Activated CD4-positive, alpha-beta T cell treated with anti-CD3 and anti-CD28 coated beads, Interleukin-2, Interleukin-4, amounts not matched to agents 100 ng/mL and 50 ng/mL, durations not matched to agents 16 hours and 8 hours (primary cell): ENCODE data around the gene STEAP3.

ENCODE experiments used
- DNase-seq: peaks from one replicate; pipeline ENCODE4 v3.0.0-alpha.2; 2020; ENCODE audit warnings: low spot score

The STEAP3 gene

GRCh38 chr2:119197529-119198239 is 25.9 kb upstream of the STEAP3 start:
- DNase-seq: no peak

DNA sequence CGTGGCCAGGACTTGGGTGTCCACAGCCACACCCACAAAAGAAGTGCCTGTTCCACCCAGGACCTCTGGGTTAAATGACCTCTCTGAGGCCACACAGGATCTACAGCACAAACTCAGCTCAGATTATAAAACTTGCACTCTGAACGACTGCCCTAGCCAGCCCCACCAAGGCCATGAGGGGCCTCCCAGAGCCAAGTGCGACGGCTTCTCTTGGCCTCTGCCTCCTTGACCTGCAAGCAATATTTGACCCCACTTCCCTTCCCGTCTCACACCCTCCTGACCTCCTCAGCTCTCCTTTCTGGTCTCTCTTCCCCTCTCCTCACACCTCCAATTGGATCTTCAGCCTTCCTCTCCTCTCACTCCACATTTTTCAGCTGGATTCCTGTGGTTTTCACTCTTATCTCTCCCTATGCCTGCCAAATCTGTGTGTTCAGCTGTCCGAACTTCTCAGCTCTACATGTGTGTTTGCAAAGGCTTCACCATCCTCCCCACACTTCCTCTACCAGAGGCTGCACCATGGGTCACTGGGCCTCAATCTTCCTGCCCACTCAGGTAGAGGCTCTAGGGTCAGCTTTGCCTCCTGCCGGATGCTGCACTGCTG is 25.3 kb upstream of the STEAP3 start:
- DNase-seq: no peak

GRCh38 chr2:119201815-119202214 is 21.8 kb upstream of the STEAP3 start:
- DNase-seq: no peak

DNA sequence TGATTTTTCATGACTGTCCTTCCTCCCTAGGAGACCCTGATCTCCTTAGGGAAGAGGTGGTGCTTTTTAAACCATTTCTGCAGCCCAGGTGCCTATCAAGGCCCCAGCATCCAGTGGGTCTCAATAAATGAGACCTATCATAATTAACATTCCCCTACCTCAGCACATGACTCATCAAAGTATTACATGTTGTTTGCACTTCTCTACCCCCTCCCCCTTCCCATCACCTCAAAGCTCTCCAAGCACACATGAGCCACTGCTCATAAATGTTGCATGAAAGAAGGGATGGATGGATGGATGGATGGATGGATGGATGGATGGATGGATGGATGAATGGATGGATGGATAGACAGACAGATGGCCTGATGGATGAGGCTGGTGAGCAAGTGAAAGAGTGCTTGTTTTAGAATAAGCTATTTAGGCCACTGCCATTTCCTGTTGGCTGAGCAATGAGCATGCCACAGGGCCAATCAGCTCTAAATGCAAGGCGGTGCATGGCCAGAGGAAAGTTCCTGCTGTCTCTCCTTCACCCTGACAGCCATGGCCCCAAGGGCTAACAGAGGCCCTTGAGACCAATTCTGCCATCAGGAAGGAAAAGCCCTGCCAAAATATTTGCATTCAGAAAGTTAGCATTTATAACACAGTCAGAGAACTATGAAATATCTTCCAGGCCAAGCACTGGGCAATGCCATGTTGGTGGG is 20.9 kb upstream of the STEAP3 start:
- DNase-seq: no peak

DNA sequence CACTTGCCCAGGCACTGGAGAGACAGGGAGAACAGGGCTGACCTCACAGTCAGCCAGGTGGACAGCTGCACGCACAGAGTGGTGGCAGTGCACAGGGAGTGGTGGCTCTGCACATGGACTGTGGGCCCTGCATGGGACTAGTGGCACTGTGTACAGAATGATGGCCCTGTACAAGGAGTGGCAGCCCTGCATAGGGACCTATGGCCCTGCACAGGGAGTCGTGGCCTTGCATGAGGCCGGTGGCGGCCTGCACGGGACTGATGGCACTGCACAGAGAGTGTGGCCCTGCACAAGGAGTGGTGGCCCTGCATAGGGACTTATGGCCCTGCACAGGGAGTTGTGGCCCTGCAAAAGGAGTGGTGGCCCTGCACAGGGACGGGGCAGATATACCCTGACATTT is 19.1 kb upstream of the STEAP3 start:
- DNase-seq: no peak

DNA sequence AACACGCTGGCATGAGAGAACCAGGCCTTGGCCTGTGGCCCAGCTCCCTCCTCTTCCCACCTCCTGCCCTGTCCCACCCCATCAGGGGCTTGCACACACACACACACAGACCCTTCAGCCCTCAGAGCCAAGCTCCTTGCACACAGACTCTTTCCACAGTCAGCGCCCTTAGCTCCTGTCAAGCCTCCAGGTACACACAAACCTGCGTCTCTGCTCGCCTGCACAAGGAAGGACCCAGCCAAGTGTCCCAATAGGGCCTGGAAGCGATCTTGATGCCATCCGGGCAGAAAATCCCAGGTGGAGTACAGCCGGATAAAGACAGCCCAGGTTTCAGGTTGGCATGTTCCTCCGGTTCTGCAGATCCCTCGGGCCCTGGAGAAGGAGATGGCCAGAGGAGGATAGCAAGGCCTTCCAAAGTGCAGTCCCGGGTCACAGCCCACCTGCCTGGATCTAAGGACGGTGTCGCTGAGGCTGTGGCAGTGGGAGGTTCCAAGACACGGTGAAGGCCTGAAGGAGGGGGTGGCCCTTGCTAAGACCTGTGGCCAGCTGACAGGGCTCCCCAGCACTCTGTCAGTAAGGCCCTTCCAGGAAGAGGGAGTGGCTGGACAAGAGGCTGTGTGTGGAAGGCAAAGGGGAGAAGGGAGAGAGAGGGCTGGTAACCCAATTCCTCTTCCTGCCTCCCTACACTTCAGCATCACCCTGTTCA is 18.5 kb upstream of the STEAP3 start:
- DNase-seq: no peak

DNA sequence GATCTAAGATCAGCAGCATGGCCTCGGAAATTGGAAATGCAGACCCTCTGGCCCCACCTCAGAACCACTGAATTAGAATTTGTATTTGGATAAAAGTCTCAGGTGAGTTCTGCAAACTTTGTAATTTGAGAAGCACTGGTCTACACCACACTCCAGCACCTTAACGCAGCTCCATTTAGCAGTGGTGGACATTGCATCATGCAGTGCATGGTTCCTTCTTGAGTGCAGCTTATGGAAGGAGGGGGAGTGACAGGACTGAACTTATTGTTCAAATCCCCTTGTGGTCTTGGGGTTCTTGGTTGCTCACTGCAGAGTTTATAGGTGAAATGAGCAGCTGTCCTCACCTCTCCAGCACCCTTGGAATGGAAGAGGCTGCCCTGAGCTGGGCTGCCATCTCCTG is 17.4 kb upstream of the STEAP3 start:
- DNase-seq: no peak

GRCh38 chr2:119207447-119207846 is 16.2 kb upstream of the STEAP3 start:
- DNase-seq: no peak

GRCh38 chr2:119208791-119209203 is 14.8 kb upstream of the STEAP3 start:
- no peak for DNase-seq

DNA sequence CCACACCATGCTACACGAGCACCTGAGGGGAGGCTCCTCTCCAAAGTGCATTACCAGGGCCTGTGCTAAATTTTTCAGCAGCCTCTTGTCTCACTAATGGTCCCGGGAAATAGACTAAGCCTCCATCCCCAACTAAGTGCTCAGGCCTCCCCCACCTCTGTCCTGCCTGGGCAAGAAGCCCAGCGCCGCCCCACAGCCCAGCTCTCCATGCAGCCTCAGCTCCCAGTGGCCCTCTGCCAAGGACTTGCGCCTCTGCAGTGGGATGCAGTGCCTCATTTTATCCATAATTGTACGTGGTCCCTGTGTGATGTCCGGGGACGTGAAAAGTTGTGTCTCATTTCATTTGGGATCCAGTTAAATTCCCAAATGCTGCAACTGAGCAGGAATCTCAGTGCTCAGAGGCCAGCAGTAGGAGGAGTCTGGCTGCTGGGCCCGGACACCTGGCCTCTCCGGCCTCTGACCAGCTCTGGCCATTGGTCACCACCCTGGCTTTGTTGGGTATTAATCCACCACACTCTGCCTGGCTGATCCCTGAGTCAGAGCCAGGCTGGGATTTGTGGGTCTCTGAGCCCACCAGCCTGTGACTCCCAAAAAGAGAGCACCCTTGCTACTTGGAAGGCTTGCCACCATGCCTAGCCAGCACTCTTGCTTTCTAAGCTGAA is 11.4 kb upstream of the STEAP3 start:
- no peak for DNase-seq

GRCh38 chr2:119214453-119215037 is 9.1 kb upstream of the STEAP3 start:
- no peak for DNase-seq

DNA sequence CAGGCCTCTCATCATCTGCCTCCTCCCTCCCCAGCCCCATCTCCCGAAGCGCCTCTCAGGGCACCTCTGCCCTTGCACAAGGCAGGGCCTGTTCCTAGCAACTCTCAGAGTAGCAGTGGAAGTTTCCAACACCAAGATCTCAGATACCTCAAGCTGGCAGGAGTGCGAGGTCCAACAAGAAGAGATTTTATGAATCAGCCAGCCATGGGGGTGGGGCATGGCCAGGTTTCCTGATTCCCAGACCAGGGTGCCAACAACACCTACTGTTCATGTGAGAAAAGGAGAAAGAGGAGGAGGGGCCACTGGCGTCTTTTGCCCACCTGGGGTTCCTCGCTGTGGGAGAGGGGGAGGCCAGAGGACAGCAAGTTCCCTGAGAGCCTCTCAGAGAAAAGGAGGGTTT is 6.6 kb upstream of the STEAP3 start:
- no peak for DNase-seq

DNA sequence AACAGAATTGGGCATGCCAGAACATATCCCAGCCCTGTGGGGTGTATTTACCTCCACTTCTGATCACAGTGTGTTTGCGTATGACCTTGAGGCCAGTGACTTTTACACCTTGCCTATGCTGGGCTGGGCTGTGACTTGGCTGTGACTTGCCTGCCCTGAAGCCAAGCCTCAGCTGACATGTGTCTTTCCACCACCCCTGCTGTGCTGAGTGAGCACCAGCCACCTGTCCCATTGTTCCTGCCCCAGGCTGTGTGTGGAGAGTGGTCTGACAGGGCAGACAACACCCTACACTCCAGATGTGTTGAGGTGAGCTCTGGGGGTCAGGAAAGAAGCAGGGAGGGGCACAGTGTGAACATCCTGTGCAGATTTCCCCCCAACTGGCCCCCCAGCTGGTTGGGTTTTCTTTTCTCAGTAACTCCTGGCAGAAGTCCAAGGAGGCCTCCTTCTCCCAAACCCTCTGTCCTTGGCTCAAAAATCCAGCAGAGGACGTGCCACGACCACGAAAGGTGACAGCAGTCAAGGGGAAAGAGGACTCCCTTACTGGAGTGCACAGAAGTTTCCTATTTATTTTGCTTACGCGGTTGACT is 5.1 kb upstream of the STEAP3 start:
- DNase-seq: no peak

DNA sequence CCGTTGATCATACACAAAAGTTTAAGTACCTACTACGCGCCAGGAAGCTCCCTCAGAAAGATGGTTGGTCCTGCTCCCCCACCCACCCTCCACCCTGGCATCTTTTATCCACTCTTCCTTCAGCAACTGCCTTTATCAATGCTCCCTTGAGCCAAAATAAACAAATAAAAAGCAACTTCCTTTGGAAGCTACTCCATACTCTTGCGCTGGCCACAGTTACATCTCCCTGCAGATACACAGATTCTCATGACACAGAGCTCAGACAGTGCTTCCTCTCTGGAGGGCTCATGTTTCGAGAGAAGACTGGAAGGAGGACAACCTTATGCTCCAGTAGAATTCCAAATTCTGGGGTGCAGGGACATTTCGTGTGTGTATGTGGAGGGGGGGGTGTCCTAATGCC is 3.8 kb upstream of the STEAP3 start:
- no peak for DNase-seq

- DNase-seq: no peak
Observed at GRCh38 chr2:119220720-119221301, 2.8 kb upstream of the STEAP3 start.

DNA sequence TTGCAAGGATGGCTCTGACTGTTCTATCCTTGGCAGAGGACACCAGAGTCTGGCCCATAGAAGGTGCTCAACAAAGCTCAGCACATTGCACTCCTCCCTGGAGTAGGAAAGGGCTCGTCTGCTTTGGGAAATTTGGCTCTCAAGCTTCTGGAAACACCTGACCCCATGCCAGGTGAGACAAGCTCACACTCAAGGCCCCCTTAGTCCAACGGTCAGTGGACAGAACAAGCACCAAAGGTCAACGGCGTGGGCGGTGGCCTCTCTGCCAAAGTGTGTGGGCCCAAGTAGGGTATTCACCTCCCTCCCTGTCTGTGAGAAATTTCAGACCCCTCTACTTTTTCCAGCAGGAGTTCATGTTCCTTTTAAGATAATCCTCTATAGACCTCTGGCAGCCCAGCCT is 2.0 kb upstream of the STEAP3 start:
- no peak for DNase-seq

DNA sequence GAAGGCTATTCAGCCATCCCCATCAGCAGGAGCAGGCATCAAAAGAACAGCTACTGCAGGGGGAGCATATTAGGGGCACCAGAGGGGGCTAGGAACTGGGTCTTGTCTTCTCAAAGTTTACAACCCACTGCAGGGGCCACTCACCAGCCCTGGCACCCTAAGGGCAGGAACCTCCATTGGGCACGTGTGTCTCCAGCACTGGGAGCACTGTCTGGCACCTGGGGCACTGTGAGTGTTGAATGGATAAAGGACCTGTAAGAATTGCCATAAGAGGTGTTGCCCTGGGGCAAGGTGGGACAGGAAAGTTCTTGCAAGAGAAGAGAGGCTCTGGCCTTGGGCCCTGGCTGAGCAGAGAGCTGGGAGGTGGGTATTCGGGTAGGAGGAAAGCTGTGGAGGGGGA is 1.4 kb upstream of the STEAP3 start:
- DNase-seq: no peak

DNA sequence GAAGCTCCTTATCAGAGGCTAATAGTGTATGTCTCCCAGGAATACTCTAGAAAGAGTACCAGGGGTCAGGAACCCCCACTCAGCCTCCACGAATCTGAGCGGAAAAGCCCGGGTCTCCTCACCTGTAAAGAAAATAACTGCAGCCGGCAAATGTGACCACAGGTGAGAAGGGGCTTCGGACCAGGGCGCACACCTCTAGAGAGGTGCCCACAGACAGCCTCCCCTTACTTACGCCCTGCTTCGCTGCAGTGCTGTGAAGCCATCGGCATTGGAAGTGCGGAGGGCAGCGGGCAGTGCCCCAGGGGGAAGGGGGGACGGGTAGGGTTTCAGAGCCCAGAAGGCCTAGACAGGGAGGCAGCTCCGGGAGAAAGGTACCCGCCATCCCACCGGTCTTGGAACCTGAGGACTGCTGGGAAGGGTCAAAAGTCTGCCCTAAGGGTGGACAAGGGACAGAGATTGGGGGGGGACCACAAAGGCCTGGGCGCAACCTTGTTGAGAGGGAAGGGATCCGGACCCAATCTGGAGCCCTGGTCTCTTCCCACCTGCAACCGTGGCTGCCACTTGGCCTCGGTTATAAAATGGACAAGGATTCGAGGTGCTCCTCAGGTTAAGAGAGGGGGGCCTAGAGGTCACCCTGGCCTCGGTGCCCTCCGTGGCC is 642 bp upstream of the STEAP3 start:
- no peak for DNase-seq

GRCh38 chr2:119224391-119225104 is 914 bp downstream of the STEAP3 start:
- DNase-seq: no peak
